T-cell (primary cell): ENCODE data around the gene NEUROD4. TPM values are rescaled to one million over a fixed set of nuclear protein-coding genes. Genes with fewer than 3 reads are reported as not detected.

Experiments
- ATAC-seq, 4 experiments: fragments of 200-7000 bp in 3 of 4; fragments of 150-1000 bp in 1 of 4; cut with Tn5 transposase; replicated peaks in 1 of 4; 1 replicate in 3 of 4; 2 replicates in 1 of 4; pipeline ENCODE4 v1.10.0; 2021; ENCODE audit warnings: moderate library complexity in 3 of 4, mild to moderate bottlenecking in 2 of 4, moderate number of reproducible peaks in 1 of 4
- CTCF ChIA-PET, 2 donors: fragments of 300-600 bp; sonication (Branson Sonifier 250); formaldehyde crosslinking; loops; one replicate each; lab custom pipeline; 2022; ENCODE audit warnings: antibody characterized with exemption in 2 of 2; lab: Charles Lee
- POLR2A ChIA-PET, 2 donors: fragments of 300-600 bp; sonication (Branson Sonifier 250); formaldehyde crosslinking; loops; one replicate each; lab custom pipeline; 2022; ENCODE audit warnings: antibody characterized with exemption in 2 of 2; lab: Charles Lee
- DNase-seq, 35 experiments: peaks; one replicate each; pipeline versions ENCODE4 v3.0.0 to v3.0.0-alpha.2; 2013 to 2023
- H3K27ac ChIP-seq: one replicate; pipeline ENCODE4 v1.5.1; 2013; ENCODE audit warnings: low read length
- H3K27me3 ChIP-seq, 2 experiments: replicated peaks in 1 of 2; 1 replicate in 1 of 2; 2 replicates in 1 of 2; pipeline versions ENCODE4 v1.6.1 to v1.7.0; 2013; ENCODE audit warnings: low read length in 1 of 2, mixed read lengths in 1 of 2; ENCODE audit not compliant: control insufficient read depth in 2 of 2, insufficient read depth in 2 of 2; ENCODE audit errors: extremely low read depth in 1 of 2
- H3K36me3 ChIP-seq, 2 donors: 1 replicate in 1 of 2; 2 replicates in 1 of 2; pipeline versions ENCODE4 v1.6.1 to v1.7.0; 2013; ENCODE audit warnings: low read length in 1 of 2; ENCODE audit not compliant: control insufficient read depth in 2 of 2, insufficient read depth in 1 of 2; ENCODE audit errors: extremely low read depth in 1 of 2
- H3K4me1 ChIP-seq, 2 experiments: 1 replicate in 1 of 2; 2 replicates in 1 of 2; pipeline versions ENCODE4 v1.6.1 to v1.7.0; 2013; ENCODE audit warnings: low read length in 2 of 2, mixed read lengths in 1 of 2; ENCODE audit not compliant: insufficient read depth in 2 of 2, control insufficient read depth in 1 of 2; ENCODE audit errors: extremely low read depth in 1 of 2
- H3K4me3 ChIP-seq, 2 donors: 1 replicate in 1 of 2; 2 replicates in 1 of 2; pipeline versions ENCODE4 v1.5.1 to v1.7.0; 2013; ENCODE audit warnings: mild to moderate bottlenecking in 2 of 2, low read length in 1 of 2, moderate library complexity in 1 of 2; ENCODE audit not compliant: control insufficient read depth in 1 of 2; ENCODE audit errors: extremely low read depth in 1 of 2
- H3K9me3 ChIP-seq: 2 replicates; pipeline ENCODE4 v1.7.0; 2013
- H3K27ac Mint-ChIP-seq, 2 donors: one replicate each; pipeline ENCODE4 v1.8.0; 2020 to 2021; ENCODE audit warnings: mild to moderate bottlenecking in 2 of 2, mixed read lengths in 2 of 2
- H3K27me3 Mint-ChIP-seq, 2 donors: one replicate each; pipeline ENCODE4 v1.8.0; 2021 to 2022; ENCODE audit warnings: mixed read lengths in 2 of 2
- H3K36me3 Mint-ChIP-seq: one replicate; pipeline ENCODE4 v1.8.0; 2021; ENCODE audit warnings: mixed read lengths
- H3K4me1 Mint-ChIP-seq, 3 donors: one replicate each; pipeline ENCODE4 v1.8.0; 2020 to 2022; ENCODE audit warnings: mixed read lengths in 3 of 3, mild to moderate bottlenecking in 1 of 3
- H3K4me3 Mint-ChIP-seq, 3 donors: one replicate each; pipeline ENCODE4 v1.8.0; 2020 to 2022; ENCODE audit warnings: mild to moderate bottlenecking in 3 of 3, mixed read lengths in 3 of 3, moderate library complexity in 3 of 3
- H3K9me3 Mint-ChIP-seq, 3 donors: one replicate each; pipeline ENCODE4 v1.8.0; 2020 to 2022; ENCODE audit warnings: mixed read lengths in 3 of 3
- WGBS: methylation state at CpG from one replicate; pipeline ENCODE4 v1.1.5; 2013; ENCODE audit warnings: missing lambda C conversion rate; ENCODE audit not compliant: insufficient coverage; 5-methylcytosine and 5-hydroxymethylcytosine counted together
- total RNA-seq, 35 experiments: library from RNA in 6 of 35; stranded (reverse) in 6 of 35; fragments of 120-200 nt in 1 of 35; gene quantifications; one replicate each; pipeline versions ENCODE4 v1.2.1 to v1.2.4 and lab custom pipeline; 2013 to 2026

Gene NEUROD4
- total RNA-seq, 5 donors from 2014 or later (not counting 1 experiment from before 2014, with no cell fraction given), result 0.06 TPM; not detected in 4

GRCh38 chr12:55073043-55074022 is 53.6 kb downstream of the NEUROD4 start:
- ATAC-seq, result peak; percentile 63 to 72 (median 64)
- WGBS, result no CpG with 5 or more reads among the region's 8 CpGs

GRCh38 chr12:55074806-55075205 is 55.0 kb downstream of the NEUROD4 start:
- Mint-ChIP-seq H3K4me1 (peaks cover 4 to 11% (median 5%) of the 10 kb centered on the region in 3 donors), H3K27me3 (peaks cover 34 to 40% of the 10 kb centered on the region in 2 donors), H3K4me3 (no peak overlapping the region), H3K9me3 (no peaks in the 10 kb centered on the region), H3K27ac (no peak overlapping the region), H3K36me3 (no peaks in the 10 kb centered on the region)
- Histone ChIP-seq H3K4me1 (no peaks in the 10 kb centered on the region), H3K27ac (no peak overlapping the region), H3K9me3 (no peaks in the 10 kb centered on the region), H3K36me3 (no peaks in the 10 kb centered on the region), H3K4me3 (no peak overlapping the region), H3K27me3 (peaks cover 0 to 3% of the 10 kb centered on the region in 2 experiments)
- WGBS, result no CpG with 5 or more reads among the region's 3 CpGs
- CTCF ChIA-PET, result interaction anchor here (0.7 to 12.9 kb wide), 3 partner anchors 79 to 373 kb away, joined by 3 to 351 read pairs (median 10); no protein-coding TSS in a partner anchor
- no peak for ATAC-seq
- DNase-seq, result no peak
- POLR2A ChIA-PET, result no interaction called here

More at GRCh38 chr12:55073043-55074022, 53.6 kb downstream of the NEUROD4 start:
- Mint-ChIP-seq H3K36me3 (no peaks in the 10 kb centered on the region), H3K27me3 (peaks cover 20 to 26% of the 10 kb centered on the region in 2 donors), H3K4me1 (peaks cover 4 to 11% (median 5%) of the 10 kb centered on the region in 3 donors), H3K27ac (peak overlapping the region in 1 of 2 donors; percentile 27), H3K4me3 (no peak overlapping the region), H3K9me3 (no peaks in the 10 kb centered on the region)
- CTCF ChIA-PET, result interaction anchor here (0.7 to 12.9 kb wide), 13 partner anchors 14 to 371 kb away, joined by 3 to 351 read pairs (median 21); partner anchors contain the start of genes MUCL1 (in 1 of the 2) and TESPA1 (in 1 of the 2)
- no peak overlapping the region for H3K27ac ChIP-seq
- DNase-seq, result peak; percentile 44 to 93 (median 74)
- H3K36me3 ChIP-seq, result no peaks in the 10 kb centered on the region
- H3K4me3 ChIP-seq, result no peak overlapping the region
- POLR2A ChIA-PET, result interaction anchor here in 1 of 2 donors (0.6 to 0.7 kb wide), 2 partner anchors 80 to 116 kb away, joined by 3 read pairs; no protein-coding TSS in a partner anchor
- H3K9me3 ChIP-seq, result no peaks in the 10 kb centered on the region
- no peaks in the 10 kb centered on the region for H3K4me1 ChIP-seq
- H3K27me3 ChIP-seq, result peaks cover 0 to 6% of the 10 kb centered on the region in 2 experiments

Other genes with a start within 250 kb of the NEUROD4 start
- gene MUCL1, start 165.5 kb upstream of the NEUROD4 start, total RNA-seq, result not detected
- gene TESPA1, start 35.2 kb upstream of the NEUROD4 start, total RNA-seq, result 100 to 1,000 TPM; 141 to 215 (median 170) TPM
- not detected for gene OR9K2, start 106.4 kb downstream of the NEUROD4 start, total RNA-seq
- gene OR10A7, start 201.1 kb downstream of the NEUROD4 start, total RNA-seq, result not detected
- not detected for gene OR6C74, start 224.6 kb downstream of the NEUROD4 start, total RNA-seq